Epithelial cell of proximal tubule (primary cell): ENCODE results near the gene SLC26A2. TPM values are rescaled to one million over a fixed set of nuclear protein-coding genes. Genes with fewer than 3 reads are reported as not detected.

Source experiments
- DNase-seq: peaks from one replicate; pipeline ENCODE4 v3.0.0-alpha.2; 2011; ENCODE audit warnings: low read depth
- H3K4me3 ChIP-seq: 2 replicates; pipeline ENCODE4 v1.5.1; 2011; ENCODE audit warnings: low read depth, mild to moderate bottlenecking, low read length
- total RNA-seq: library from RNA; depleted of rRNA; stranded (reverse); fragments of >200 nt; gene quantifications from 2 replicates; pipeline ENCODE4 v1.2.3, GENCODE V29; 2015
- TF ChIP-seq, protein P1 (sequence below): conservative IDR thresholded peaks from 2 replicates; pipeline ENCODE4 v1.5.1; 2012; ENCODE audit warnings: low read depth, mild to moderate bottlenecking, low read length

The SLC26A2 gene
- total RNA-seq, 1 donor from 2014 or later: 11.9 TPM

DNA sequence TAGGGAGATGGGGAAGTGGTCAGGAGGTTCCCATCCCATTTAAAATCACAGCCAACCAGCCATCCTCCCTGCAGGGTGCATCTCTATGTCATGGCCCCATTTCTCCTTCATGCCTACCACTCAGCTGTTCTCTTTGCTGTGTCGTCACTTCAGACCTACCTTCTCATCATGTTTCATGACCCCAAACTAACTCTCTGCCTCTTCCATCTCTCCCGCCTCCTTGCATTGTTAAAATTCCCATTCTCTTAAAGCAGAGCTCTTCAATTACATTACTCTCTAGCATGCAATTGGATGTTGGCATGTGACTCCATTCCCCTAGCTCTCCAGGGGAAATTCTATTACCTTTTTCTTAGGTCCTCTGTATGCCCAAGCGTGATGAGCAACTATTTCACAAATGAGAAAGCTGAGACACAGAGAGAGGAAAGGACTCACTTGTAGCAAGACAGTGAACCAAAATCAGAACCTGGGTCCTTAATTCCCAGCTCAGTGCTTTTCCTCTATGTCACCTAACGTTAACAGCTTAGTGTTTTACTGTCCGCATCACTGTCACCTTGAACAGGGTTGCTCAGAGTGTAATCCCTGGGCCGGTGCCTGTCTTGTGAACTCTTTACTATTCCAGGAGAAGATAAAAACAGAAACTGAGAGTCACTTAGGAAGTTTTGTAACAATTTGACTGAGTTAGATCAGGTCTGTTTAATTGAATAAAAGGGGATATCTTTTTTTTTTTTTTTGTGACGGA is 44.1 kb upstream of the SLC26A2 start:
- no peak for DNase-seq
- TF ChIP-seq, protein P1, sequence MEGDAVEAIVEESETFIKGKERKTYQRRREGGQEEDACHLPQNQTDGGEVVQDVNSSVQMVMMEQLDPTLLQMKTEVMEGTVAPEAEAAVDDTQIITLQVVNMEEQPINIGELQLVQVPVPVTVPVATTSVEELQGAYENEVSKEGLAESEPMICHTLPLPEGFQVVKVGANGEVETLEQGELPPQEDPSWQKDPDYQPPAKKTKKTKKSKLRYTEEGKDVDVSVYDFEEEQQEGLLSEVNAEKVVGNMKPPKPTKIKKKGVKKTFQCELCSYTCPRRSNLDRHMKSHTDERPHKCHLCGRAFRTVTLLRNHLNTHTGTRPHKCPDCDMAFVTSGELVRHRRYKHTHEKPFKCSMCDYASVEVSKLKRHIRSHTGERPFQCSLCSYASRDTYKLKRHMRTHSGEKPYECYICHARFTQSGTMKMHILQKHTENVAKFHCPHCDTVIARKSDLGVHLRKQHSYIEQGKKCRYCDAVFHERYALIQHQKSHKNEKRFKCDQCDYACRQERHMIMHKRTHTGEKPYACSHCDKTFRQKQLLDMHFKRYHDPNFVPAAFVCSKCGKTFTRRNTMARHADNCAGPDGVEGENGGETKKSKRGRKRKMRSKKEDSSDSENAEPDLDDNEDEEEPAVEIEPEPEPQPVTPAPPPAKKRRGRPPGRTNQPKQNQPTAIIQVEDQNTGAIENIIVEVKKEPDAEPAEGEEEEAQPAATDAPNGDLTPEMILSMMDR: no peak
- no peak overlapping the region for H3K4me3 ChIP-seq

DNA sequence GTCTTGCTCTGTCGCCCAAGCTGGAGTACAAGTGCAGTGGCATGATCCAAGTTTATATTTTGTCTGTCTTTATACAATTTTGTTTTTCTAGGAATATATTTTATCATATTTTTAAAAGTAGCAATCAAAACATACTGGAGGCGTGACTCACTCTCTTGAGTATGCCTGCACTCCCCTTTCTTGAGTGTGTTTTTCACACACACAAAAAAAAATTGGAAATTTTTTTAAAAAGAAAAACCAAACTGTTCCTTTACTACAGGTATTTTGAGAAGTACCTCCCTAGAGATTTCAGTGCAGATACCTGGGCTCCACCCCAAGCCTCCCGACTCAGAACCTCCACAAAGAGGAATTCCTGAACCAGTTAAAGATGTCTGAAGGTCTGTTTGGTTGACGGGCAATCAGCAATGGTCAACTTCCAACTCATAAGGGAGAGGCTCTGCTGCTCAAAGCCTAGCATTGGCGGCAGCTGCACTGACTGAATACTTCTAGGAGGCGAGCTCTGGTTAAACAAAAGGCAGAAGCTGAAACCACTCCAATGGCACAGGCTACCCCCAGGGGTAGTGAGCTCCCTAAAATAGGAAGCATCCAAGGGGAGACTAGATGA is 43.4 kb upstream of the SLC26A2 start:
- no peak for DNase-seq
- TF ChIP-seq, protein P1: no peak
- H3K4me3 ChIP-seq: no peak overlapping the region

DNA sequence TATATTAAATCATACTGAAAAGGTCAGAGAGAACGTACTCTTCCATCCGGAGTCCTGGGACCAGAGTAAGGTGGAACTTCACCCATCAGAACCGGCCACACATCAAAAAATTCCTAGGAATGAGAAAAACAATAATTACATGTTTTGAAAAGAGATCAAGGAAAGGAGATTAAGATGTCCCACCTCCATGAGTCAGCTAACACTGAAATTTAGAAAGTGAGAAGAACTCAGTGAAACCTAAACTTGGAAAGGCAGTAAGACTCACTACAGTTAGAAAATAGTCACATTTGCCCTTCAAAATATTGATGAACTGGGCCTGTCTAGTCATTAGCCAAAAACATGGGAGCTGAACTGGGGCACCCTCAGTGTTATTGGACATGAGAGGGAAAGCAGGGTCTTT is 39.0 kb upstream of the SLC26A2 start:
- TF ChIP-seq, protein P1: no peak
- H3K4me3 ChIP-seq: no peak overlapping the region
- no peak for DNase-seq

DNA sequence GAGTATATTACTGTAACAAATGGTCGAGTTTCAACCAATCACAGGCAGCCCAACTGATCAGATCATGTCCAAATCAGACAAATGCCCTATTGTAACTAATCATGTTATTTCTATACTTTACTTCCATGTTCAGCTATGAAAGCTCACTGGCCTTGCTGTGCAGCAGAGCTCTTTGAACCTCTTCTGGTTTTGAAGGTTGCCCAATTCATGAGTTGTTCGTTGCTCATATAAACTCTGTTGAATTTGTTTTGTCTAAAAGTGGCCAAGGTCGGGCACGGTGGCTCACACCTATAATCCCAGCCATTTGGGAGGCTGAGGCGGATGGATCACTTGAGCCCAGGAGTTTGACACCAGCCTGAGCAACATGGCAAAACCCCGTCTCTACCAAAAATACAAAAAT is 37.6 kb upstream of the SLC26A2 start:
- H3K4me3 ChIP-seq: no peak overlapping the region
- TF ChIP-seq, protein P1: no peak
- no peak for DNase-seq

DNA sequence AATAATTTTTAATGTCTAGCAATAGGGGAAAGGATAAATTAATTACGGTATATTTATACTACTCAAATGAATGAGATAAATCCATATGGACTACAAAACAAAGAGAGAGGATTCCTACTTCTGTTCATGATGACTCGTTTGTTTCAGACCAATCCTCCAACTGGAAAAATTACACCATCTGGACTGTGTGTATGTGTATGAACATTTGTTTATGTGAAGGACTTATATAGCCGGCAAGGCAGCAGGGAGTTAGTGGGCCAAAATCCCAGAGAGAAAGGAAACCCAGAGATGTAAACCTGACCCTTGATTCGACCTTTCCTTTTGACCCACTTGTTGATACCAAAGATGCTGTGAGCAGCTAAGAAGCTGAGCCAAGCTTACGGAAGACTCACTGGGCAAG is 36.1 kb upstream of the SLC26A2 start:
- no peak overlapping the region for H3K4me3 ChIP-seq
- TF ChIP-seq, protein P1: no peak
- no peak for DNase-seq

DNA sequence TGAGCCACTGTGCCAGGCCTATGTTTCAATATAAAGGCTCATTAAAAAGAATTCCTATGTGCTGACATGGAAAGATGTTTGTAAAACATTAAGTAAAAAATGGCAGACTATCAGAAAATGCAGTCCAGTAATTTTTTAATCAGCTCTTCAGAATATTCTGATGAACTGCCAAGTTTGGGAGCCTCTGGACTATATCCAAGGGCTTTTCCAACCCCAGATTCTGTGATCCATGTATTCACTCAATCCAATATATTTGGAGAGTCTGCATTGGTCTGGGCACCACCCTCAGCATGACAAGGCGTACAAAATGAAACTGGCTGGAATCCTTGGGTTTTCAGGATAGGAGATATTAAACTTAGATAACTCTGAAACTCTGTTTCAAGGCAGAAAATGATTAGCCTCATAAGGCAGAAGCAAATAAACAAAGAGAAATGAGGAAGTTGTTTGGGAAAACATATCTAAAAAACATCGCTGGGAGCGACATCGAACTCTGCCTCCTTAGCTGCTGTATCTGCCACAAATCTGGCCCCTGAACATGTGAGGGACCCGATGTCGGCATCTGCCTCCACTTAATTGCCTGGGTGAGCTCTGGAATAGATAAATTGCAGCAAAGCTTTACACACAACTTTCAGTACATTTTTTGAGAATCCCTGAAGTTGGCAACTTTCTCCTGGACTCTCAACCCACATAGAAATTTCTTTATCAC is 30.4 kb upstream of the SLC26A2 start:
- peak overlapping the region; percentile 41 for H3K4me3 ChIP-seq
- DNase-seq: no peak
- TF ChIP-seq, protein P1: no peak
